HG02840 (cell line): ENCODE results near the gene NAA50.

Experiments
- ATAC-seq: cut with Tn5 transposase; IDR thresholded peaks from one replicate; pipeline ENCODE4 v1.9.1; 2021; ENCODE audit warnings: mild to moderate bottlenecking, moderate library complexity, moderate number of reproducible peaks; ENCODE audit not compliant: unreplicated experiment, low FRiP score

The NAA50 gene

DNA sequence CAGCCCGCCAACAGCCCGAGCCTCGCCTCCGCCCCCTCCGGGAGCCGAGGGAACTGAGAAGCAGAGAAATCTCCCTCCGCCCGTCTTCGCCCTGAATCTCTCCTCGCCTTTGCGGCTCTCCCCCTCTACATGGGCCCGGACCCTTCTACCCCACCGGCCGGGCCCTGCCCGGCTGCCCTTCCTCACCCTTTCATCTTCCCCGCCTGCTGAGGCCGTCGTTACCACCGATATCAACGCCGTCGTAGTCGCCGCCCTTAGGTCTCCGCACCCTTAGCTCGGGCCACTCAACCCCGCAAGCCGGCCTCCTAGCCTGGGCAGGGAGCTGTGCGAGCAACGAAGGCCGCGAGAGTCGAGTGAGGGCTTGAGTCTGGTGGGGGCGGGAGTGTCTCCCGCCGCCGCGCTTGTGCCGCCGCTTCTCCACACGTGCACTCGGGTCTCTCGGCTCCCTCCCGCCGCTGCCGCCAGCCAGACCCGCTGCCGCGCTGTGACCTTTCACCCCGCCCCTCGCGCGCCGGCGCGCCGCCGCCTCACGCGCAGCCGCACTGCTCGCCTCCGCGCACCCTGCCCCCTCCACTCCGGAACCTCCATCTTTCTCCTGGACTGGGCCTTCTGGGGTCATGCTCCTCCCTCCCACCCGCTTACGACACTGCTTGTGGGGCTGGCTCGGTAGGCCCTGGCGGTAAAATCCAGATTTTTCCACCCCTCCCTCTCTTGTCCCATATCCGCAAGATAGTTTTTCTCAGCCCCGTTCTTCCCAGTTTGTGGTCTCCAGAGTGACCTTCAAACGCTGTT is at the start of gene NAA50:
Gene NAA50 (minus strand): TSS at position 494 of the 792 bp plus-strand sequence. CDS start 300 bp downstream, at position 194.
- ATAC-seq, result peak; percentile 54

DNA sequence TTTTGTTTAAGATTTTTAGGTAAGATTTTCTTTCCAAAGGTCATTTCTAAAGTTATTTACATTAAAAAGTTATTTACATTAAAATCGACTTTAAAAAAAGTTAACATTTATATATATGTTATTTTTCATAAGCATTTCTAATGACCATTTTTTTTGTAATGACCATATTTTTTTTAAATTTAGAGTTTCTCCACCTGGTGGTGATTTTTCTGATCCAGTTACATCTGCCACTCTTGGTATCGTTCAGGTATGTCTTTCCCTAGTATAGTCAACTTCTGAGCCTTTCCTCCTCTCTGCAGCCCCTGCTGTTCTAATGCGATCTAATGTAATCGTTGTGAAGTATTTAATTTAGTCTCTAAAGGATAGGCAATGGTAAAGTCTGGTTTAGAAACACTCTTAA is 49.6 kb upstream of the NAA50 start:
- no peak for ATAC-seq

DNA sequence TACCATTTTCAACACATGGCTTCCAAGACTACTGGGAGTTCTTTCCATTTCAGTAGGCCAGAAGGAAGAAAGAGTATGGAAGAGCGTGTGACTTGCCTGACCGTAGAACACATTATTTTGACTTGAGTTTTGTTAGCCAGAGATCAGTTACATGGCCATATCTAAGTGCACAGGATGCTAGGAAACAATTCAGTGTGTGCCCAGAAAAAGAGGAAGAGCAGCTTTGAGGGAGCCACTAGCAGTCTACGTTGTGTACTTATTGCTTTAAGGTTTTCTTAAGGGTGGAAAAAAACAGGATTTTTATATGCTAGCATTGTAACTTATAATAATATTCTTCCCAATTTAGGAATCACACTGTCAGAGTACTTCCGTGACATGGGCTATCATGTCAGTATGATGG is 48.5 kb upstream of the NAA50 start:
- no peak for ATAC-seq

DNA sequence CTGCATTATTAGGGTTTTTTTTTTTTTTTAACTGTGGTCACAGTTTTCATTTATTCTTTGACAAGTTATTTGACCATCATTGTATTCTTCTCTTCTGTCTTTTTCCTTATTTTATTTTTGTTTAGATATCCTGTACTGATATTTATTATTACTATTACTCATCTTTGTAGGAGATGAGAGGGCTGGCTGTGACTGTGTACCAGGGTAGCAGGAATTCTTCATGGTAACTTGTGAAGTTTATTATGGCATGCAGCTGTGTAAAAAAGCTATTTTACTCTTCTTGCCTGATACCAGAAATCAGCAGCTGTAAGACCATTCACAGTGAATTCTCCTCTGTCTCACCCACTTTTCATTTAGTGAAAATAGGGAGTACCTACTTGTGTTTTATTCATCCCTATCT is 45.3 kb upstream of the NAA50 start:
- ATAC-seq, result no peak

GRCh38 chr3:113783980-113784379 is 37.9 kb upstream of the NAA50 start:
- no peak for ATAC-seq

DNA sequence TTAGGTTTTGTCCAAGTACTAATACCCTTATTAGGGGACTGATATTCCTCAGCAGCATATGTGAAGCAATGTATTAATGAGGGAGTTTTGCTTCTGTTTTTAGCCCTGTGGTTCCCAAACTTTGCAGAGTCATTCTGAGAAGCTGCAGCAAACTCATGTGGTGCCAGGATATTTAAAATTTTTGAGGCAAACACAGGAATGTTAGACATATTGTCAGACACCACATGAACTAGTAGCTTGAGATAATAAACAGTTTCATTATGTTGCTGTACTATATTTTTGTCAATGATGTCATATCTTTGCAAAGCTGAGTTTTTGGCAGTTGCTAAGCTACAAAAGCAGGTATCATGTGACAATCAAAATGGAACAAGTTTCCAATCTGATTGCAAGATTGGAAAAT is 37.4 kb upstream of the NAA50 start:
- no peak for ATAC-seq

DNA sequence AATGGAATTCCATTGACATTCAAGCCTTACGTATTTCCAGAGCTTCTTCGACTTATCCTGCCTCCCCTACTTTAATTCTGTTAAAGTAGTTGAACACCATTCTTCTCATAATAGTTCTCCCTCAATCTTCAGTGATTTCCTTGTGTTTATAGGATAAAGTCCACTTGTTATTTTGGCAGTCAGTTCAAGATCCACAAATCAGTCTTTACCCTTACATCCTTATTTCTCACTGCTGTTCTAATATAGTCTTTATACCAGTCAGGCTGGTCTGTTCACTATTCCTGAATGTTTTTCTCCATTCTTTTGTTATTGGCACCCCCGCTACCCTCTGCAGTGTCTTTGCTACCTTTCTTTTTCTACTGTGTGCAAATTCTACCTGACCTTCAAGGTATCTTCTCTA is 30.5 kb upstream of the NAA50 start:
- no peak for ATAC-seq

DNA sequence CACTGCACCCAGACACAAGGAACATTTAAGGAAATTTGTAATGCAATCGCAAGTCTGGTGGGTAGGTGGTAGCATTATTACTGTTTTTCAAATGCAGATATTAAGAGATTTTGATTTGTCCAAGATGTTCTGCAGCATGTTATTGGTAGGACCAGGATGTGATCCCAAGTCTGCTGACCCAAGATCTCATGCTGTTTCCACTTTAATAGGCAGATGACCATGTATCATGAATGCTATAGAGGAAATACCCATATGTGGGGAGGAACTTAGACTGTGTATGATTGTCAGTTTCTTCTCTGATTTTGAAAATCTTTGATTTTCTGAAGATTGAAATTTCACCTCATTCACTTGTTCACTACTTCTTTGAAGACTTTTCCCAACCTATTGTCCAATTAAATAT is 29.5 kb upstream of the NAA50 start:
- no peak for ATAC-seq

DNA sequence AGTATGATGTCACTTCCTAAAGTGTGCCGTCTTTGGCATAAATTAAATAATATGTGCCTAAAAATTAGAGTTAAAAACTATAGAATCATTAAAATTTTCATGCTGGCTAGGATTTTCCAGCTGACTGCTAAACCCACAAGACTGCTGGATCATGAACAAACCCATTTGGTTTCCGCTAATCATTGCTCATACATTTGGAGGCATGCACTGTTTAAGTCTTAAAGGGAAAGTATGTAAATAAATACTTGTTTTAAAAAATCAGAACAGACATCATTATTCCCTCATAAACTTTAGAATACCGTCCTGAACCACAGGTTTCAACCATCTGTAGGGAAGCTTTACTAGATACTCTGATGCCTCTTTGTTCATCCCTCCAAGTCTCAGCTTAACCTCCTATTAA is 27.3 kb upstream of the NAA50 start:
- ATAC-seq, result no peak

DNA sequence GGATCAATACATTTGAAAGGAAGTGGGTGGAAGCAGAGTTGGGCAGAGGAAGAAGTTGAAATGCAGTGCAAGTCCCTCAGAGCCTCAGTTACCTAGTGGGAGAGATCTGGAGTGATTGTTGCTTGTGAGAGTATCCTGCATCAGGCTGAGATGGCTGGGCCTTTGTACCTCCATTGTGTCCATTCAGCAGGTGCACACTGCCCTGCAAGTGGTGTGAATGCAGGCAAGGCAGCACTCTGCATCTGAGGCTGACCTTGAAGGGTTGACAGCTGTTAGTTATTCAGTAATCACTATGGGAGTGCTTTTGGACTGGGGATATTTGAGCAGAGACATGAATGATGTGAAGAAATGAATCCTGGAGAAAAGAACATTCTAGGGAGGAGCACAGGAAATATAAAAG is 25.9 kb upstream of the NAA50 start:
- no peak for ATAC-seq

- ATAC-seq, result no peak
These were observed 23.5 kb upstream of the NAA50 start for GRCh38 chr3:113769551-113769950.

DNA sequence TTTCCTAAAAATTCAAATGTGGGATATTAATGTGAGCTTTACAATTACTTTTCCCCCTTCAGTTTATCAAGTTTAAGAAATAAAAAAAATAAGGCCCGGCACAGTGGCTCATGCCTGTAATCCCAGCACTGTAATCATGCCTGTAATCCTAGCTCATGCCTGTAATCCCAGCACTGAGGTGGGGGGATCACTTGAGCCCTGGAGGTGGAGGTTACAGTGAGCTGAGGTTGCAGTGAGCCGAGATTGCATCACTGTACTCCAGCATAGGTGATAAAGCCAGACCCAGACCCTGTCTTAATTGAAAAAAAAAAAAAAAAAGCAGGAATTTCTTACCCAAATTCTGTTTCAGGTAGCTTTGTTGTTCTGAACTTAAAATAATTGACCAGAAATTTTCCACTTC is 18.6 kb upstream of the NAA50 start:
- no peak for ATAC-seq

DNA sequence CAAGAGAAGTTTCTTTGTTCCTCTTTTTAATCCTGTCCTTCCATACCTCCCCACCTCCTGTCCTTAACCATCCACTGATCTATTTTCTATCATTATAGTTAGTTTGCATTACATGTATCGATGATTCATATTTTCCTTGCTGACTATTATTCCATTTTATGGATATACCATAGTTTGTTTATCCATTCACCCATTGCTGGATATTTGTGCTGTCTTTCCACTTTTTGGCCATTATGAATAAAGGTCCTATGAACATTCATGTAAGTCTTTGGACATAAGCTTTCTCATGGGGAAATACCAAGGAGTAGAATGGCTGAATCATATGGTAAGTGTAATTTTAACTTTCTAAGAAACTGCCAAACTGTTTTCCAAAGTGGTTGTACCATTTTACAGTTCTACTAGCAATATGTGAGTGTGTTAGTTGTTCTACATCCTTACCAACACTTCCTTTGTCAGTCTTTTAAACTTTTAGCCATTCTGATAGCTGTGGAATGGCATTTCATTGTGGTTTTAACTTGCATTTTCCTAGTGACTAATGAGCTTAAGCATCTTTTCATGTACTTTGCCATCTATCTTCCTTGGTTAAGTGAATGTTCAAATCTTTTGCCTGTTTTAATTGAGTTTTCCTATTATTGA is 12.5 kb upstream of the NAA50 start:
- no peak for ATAC-seq

GRCh38 chr3:113754494-113755159 is 8.6 kb upstream of the NAA50 start:
- no peak for ATAC-seq

- no peak for ATAC-seq
These were observed 7.4 kb upstream of the NAA50 start for GRCh38 chr3:113753376-113753985.

DNA sequence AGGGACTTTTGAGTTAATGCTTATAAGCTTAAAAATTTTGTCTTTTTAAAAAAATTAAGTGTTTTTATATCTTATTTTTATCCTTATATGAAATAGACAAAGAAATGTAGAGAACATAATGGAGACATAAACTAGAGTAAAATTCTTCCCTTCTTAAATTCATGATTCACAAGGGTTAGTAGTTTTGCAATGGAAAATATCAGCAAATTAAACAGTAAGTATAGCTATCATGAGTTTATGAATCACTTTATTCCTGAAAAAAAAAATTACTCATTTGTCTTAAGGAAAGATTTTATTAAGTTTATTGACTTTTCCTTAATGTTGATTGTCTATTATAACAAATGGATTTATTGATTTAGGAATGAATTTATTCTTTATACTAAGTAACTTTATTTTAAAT is 5.1 kb upstream of the NAA50 start:
- no peak for ATAC-seq

DNA sequence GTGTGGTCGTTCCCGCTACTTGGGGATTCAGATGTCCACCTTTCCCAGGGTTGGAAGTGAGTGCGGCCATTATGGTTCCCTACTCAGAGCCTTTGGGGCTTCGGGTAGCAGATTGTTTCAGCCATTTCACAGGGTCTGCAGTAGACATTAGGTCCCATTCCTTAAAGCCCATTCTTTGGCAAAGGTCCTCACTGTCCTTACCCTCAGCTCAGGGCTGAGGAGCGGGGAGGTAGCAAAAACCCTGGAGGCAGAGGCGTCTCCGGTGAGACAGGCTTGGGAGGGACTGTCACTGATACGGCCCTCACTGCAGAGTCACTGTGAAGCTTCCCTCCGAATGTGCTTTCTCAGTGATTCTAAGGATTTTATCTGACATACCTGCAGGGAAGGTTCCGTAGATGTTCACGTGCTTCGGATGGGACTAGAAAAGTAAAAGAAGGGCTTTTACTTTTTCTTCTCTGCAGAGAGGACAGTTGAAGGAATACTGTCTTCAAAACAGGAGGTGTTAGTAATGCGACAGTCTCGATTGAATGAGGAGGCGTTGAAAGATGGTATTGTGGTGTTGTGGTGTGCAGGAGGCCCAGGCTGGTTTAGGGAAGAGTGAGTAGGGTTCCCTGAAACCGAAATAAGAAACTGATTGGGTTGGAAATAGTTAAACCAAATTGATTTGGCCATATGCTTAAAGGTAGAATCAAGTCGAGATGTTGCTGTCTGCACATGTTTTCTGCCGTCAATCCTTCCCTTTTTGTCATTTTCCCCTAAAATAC is 1.4 kb upstream of the NAA50 start:
- peak; percentile 11 for ATAC-seq

DNA sequence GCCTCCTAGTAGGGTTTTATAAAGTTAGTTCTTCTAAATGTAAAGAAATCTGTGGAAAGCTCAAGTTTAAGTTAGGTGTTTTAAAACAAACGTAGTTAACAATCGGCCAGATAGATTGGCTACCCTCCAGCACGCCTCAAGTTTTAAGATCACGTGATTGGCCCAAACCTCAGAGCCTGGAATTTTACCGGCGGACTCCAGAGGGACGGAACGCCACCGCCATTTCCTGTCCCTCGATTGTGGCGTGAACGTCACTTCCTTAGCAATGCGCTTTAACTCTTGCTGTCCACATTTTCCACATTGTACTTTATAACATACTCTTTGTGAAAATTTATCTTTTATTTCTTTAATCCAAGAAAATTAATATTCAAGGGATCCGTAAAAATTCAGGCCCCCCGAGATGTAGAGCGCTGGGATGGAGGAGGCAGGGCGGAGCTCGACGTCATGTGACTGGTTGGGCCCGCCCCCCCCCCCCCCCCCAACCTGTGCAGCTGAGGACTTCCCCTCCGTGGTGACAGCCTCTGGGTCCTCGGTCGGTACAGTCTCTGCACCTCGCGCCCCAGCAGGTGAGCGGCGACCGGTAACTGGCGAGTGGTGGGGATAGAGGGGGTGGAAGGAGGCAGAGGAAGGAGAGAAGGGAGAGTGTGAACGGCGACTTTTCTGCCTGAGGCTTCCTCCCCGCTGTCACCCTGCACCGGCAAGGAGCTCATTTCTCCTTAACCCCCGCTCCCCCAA is 666 bp upstream of the NAA50 start, which contains the start of gene ATP6V1A:
Gene ATP6V1A (plus strand): TSS at position 488 of the 735 bp plus-strand sequence. CDS start 31,719 bp downstream, outside the sequence.
- peak; percentile 43 for ATAC-seq

DNA sequence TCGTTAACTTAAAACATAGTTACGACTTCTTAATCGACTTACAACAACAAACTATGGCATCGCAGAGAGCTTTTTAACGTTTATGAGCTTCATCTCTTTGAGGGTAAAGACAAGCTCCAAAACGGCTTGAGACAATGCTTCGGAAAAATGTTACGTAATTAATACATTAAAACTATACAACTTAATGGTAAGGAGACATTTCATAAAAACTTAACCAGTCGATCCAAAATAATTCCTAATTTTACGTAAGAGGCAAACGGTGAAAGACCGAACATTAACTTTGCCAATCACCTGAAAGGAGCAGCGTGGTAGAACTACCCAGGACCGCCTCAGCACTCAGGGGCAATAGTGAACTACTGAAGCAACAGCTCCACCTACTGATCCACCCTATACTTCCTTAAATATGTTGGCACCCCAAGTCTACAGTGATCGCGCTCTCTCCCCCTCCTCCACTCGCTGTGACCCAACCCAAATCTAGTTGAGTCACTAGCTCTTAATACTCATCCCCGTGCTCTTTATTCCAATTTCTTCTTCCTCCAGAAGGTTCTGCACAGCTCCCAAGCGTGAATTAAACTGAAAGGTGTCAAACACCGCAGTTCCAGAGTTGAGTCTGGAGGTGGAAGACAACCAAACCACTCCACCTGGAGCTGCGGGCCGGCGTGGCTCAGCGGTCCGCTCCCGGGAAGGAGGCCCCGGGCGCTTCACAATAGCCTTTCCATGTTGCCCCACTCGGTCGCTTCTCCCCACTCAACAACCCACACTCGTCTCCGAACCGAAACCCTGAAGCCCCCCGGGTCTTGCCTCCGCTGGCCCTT is 901 bp downstream of the NAA50 start:
- ATAC-seq, result peak; percentile 40
